Measurements from ENCODE around the gene REX1BD. TPM values are rescaled to one million over a fixed set of nuclear protein-coding genes. Genes with fewer than 3 reads are reported as not detected.

Gene REX1BD
- total RNA-seq, 4 donors from 2014 or later, result 57.4 to 137 (median 101) TPM

DNA sequence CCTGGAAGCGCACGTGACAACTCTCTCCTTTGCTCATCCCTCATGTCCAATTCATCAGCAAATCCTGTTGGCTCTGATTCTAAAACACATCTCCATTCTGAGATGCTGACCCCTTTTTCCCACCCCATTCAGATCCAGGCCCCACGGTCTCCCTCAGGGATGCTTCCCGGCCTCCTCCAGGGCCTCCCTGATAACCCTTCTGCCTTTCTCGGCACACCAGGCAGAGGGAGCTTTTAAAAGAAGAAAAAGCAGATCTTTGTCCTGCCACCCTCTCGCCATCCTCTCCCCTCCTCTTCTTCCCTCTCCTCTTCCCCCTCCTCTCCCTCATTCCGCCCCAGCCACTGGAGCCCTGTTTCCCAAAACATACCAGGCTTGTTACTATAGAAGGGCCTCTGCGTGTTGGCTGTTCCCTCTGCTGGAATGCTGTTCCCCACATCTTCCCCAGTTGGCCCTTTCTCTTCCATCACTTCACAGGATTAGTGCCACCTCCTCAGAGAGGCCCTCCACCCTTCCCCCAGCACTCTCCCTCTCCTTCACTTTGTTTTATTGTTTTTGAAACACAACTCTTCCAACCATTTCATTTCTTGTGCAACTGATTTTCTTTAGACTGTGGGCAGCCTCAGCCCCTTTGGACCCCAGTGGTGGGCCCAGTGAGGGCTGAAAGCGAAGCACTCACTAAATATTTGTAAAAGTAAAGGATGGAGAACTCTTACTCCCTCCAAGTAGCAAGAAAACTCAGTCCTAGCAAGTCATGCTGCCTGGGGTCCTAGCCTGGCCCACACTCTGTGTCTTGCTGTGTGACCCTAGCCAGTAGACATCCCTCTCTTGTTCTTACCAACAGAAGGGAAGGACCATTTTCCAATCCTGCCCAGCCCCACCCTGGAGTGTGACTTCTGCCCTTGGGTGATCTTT lies 20.5 kb downstream of the REX1BD start:
- Histone ChIP-seq H3K4me3 (replicated peaks in 1 of 3) (no peak overlapping the region), H3K36me3 (no peaks in the 10 kb centered on the region), H3K27ac (no peak overlapping the region), H3K27me3 (peaks cover 59% of the 10 kb centered on the region), H3K4me1 (peaks cover 28 to 47% of the 10 kb centered on the region in 2 donors), H3K9me3 (no peaks in the 10 kb centered on the region)
- WGBS, 2 donors, result 73 to 74% methylated on average over 9 of the region's 9 CpGs
- DNase-seq, result no peak
- TF ChIP-seq, protein P1, sequence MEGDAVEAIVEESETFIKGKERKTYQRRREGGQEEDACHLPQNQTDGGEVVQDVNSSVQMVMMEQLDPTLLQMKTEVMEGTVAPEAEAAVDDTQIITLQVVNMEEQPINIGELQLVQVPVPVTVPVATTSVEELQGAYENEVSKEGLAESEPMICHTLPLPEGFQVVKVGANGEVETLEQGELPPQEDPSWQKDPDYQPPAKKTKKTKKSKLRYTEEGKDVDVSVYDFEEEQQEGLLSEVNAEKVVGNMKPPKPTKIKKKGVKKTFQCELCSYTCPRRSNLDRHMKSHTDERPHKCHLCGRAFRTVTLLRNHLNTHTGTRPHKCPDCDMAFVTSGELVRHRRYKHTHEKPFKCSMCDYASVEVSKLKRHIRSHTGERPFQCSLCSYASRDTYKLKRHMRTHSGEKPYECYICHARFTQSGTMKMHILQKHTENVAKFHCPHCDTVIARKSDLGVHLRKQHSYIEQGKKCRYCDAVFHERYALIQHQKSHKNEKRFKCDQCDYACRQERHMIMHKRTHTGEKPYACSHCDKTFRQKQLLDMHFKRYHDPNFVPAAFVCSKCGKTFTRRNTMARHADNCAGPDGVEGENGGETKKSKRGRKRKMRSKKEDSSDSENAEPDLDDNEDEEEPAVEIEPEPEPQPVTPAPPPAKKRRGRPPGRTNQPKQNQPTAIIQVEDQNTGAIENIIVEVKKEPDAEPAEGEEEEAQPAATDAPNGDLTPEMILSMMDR (IDR thresholded peaks at IDR 0.05), result no peak
- no peak for TF ChIP-seq POLR2A (IDR thresholded peaks at IDR 0.05)
- intact Hi-C loops (cut with DNase I), result no loop called here

DNA sequence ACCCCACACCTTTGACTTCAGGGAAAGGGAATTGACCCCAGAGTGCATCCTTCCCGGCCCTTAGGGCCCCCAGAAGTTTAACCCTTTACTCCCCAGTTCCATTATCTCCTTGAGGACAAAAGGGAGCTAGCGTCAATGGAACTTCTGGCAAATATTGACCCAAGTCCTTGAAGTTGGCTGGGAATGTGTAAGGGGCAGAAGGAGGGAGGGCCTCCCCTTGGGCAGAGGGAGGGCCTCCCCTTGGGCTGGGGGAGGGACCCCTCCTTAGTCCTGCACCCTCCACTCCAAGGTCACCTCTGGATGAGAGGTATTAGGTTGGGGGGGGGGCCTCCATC lies 21.1 kb downstream of the REX1BD start:
- Histone ChIP-seq H3K4me1 (peaks cover 28 to 47% of the 10 kb centered on the region in 2 donors), H3K36me3 (no peaks in the 10 kb centered on the region), H3K27me3 (peaks cover 53% of the 10 kb centered on the region), H3K4me3 (replicated peaks in 1 of 3) (no peak overlapping the region), H3K27ac (no peak overlapping the region), H3K9me3 (no peaks in the 10 kb centered on the region)
- intact Hi-C loops (cut with DNase I), result no loop called here
- no peak for DNase-seq
- TF ChIP-seq POLR2A (IDR thresholded peaks at IDR 0.05), result no peak
- TF ChIP-seq, protein P1 (IDR thresholded peaks at IDR 0.05), result no peak
- WGBS, 2 donors, result 46 to 52% methylated on average over 2 of the region's 2 CpGs

DNA sequence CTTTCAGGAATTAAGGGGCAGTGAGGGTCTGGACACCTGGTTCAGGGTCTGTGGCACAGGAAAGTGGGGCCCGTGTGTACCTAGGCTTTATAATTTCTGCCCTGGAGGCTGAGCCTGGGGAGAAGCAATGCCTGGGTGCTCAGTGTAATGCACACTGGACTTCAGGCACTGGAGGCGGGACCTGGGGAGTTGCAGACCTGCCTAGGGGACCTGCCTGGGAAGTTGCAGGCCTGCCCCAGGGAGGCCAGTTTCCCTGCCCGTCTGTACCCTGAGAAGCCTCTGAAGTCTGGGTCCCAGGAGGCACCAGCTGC lies 21.6 kb downstream of the REX1BD start:
- Histone ChIP-seq H3K27me3 (peaks cover 48% of the 10 kb centered on the region), H3K9me3 (no peaks in the 10 kb centered on the region), H3K27ac (no peak overlapping the region), H3K36me3 (no peaks in the 10 kb centered on the region), H3K4me1 (peaks cover 28 to 47% of the 10 kb centered on the region in 2 donors), H3K4me3 (replicated peaks in 1 of 3) (no peak overlapping the region)
- intact Hi-C loops (cut with DNase I), result no loop called here
- WGBS, 2 donors, result 67% methylated on average over 2 of the region's 3 CpGs; no CpG with 5 or more reads in 1 of the 2 donors
- TF ChIP-seq, protein P1 (IDR thresholded peaks at IDR 0.05), result no peak
- no peak for TF ChIP-seq POLR2A (IDR thresholded peaks at IDR 0.05)
- DNase-seq, result no peak

DNA sequence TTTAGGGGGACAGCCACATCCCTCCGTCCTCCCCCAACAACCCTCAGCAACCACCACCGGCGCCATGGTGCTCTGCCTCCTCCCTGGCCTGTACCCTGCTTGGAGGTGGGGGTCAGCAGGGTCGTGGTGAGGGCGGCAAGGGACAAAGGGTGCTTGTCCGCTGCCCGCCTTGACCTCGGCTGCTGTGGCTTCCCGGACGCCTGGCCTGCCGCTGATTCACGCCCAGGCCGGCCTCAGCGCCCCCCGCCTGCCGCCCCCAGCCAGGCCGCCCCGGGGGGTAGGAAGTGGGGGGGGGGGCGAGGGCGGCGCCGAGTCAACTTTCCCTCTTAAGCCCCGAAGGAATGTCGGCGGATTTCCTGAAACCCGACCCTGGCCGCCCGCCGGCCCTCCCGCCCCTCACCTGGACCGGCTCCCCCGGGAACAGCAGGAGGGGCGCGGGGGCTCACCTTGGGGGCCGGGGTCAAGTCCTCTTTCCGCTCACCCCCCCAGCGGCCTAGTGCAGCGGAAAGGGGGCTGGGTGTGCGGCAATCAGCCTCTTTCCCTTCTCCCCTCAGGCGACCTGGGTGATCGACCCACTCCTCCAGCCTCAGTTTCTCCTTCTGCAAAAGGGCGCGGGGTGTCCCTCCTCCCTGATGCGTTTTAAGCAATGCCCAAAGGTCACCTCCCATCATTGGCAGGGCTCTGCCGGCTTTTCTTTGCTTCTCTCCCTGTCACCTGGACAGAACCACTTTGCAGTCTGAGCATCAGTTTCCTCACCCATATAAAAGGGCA lies 22.1 kb downstream of the REX1BD start:
- no peak for DNase-seq
- WGBS, 2 donors, result 4 to 7% methylated on average over 20 of the region's 45 CpGs
- no peak overlapping the region for H3K4me3 ChIP-seq (replicated peaks in 1 of 3)
- no peaks in the 10 kb centered on the region for H3K36me3 ChIP-seq
- H3K4me1 ChIP-seq, result peaks cover 28 to 46% of the 10 kb centered on the region in 2 donors
- no peak for TF ChIP-seq POLR2A (IDR thresholded peaks at IDR 0.05)
- TF ChIP-seq, protein P1 (IDR thresholded peaks at IDR 0.05), result no peak
- H3K27ac ChIP-seq, result no peak overlapping the region
- no peaks in the 10 kb centered on the region for H3K9me3 ChIP-seq
- H3K27me3 ChIP-seq, result peaks cover 47% of the 10 kb centered on the region
- intact Hi-C loops (cut with DNase I), result no loop called here
